H9 (cell line): ENCODE results near the gene SLC4A5. TPM values are rescaled to one million over a fixed set of nuclear protein-coding genes. Genes with fewer than 3 reads are reported as not detected.

Source experiments
- DNase-seq: peaks from one replicate; pipeline ENCODE4 v3.0.0-alpha.2; 2017
- H2AFZ ChIP-seq: one replicate; pipeline ENCODE4 v1.6.1; 2013; ENCODE audit warnings: mild to moderate bottlenecking, low read length, control low read depth, moderate library complexity
- H2AK5ac ChIP-seq: 2 replicates; pipeline ENCODE4 v1.6.1; 2013; ENCODE audit warnings: low read length, control low read depth, mixed read lengths; ENCODE audit not compliant: insufficient read length
- H2BK120ac ChIP-seq: one replicate; pipeline ENCODE4 v1.6.1; 2013; ENCODE audit warnings: low read depth, mild to moderate bottlenecking, low read length, control low read depth, inconsistent platforms; ENCODE audit not compliant: poor library complexity, severe bottlenecking
- H2BK12ac ChIP-seq: 2 replicates; pipeline ENCODE4 v1.6.1; 2013; ENCODE audit warnings: low read length, control low read depth, mixed read lengths, low read depth; ENCODE audit not compliant: insufficient read length
- H2BK15ac ChIP-seq: 2 replicates; pipeline ENCODE4 v1.6.1; 2013; ENCODE audit warnings: low read depth, low read length, control low read depth
- H2BK20ac ChIP-seq: one replicate; pipeline ENCODE4 v1.6.1; 2013; ENCODE audit warnings: low read depth, mild to moderate bottlenecking, low read length, control low read depth, inconsistent platforms; ENCODE audit not compliant: poor library complexity, severe bottlenecking
- H2BK5ac ChIP-seq: 2 replicates; pipeline ENCODE4 v1.6.1; 2013; ENCODE audit warnings: low read length, control low read depth, mixed read lengths; ENCODE audit not compliant: insufficient read length
- H3K14ac ChIP-seq: 2 replicates; pipeline ENCODE4 v1.6.1; 2013; ENCODE audit warnings: low read length, control low read depth; ENCODE audit not compliant: insufficient read depth
- H3K18ac ChIP-seq: 2 replicates; pipeline ENCODE4 v1.6.1; 2013; ENCODE audit warnings: low read depth, mild to moderate bottlenecking, mixed read lengths, low read length, control low read depth; ENCODE audit not compliant: insufficient read length
- H3K23ac ChIP-seq: 2 replicates; pipeline ENCODE4 v1.6.1; 2013; ENCODE audit warnings: low read length, control low read depth, mixed read lengths, low read depth; ENCODE audit not compliant: insufficient read length
- H3K23me2 ChIP-seq: 2 replicates; pipeline ENCODE4 v1.6.1; 2013; ENCODE audit warnings: low read depth, mild to moderate bottlenecking, mixed read lengths, low read length, control low read depth; ENCODE audit not compliant: insufficient read length, poor library complexity, severe bottlenecking
- H3K27ac ChIP-seq: 2 replicates; pipeline ENCODE4 v1.5.1; 2013; ENCODE audit warnings: low read length, control low read depth, mixed read lengths, low read depth; ENCODE audit not compliant: insufficient read length
- H3K27me3 ChIP-seq: 2 replicates; pipeline ENCODE4 v1.6.1; 2013; ENCODE audit warnings: low read length, control low read depth, inconsistent platforms; ENCODE audit not compliant: insufficient read depth
- H3K4ac ChIP-seq: 2 replicates; pipeline ENCODE4 v1.6.1; 2013; ENCODE audit warnings: low read depth, mild to moderate bottlenecking, control low read depth, inconsistent platforms, low read length, moderate library complexity
- H3K4me1 ChIP-seq: 2 replicates; pipeline ENCODE4 v1.6.1; 2013; ENCODE audit warnings: low read length, control low read depth, inconsistent platforms; ENCODE audit not compliant: insufficient read depth
- H3K4me2 ChIP-seq: 2 replicates; pipeline ENCODE4 v1.6.1; 2013; ENCODE audit warnings: low read length, control low read depth, mixed read lengths; ENCODE audit not compliant: insufficient read length, insufficient read depth
- H3K56ac ChIP-seq: 2 replicates; pipeline ENCODE4 v1.6.1; 2013; ENCODE audit warnings: low read depth, mild to moderate bottlenecking, mixed read lengths, low read length, control low read depth; ENCODE audit not compliant: insufficient read length
- H3K79me1 ChIP-seq: 2 replicates; pipeline ENCODE4 v1.6.1; 2013; ENCODE audit warnings: low read depth, mild to moderate bottlenecking, moderate library complexity, low read length, control low read depth, inconsistent platforms; ENCODE audit not compliant: insufficient read depth, poor library complexity, severe bottlenecking
- H3K79me2 ChIP-seq: 2 replicates; pipeline ENCODE4 v1.6.1; 2013; ENCODE audit warnings: low read length, control low read depth, inconsistent platforms; ENCODE audit not compliant: insufficient read depth
- H3K9ac ChIP-seq: 2 replicates; pipeline ENCODE4 v1.6.1; 2013; ENCODE audit warnings: low read length, control low read depth, mixed read lengths; ENCODE audit not compliant: insufficient read length; ENCODE audit errors: extremely low read depth
- H3K9me3 ChIP-seq: one replicate; pipeline ENCODE4 v1.6.1; 2013; ENCODE audit warnings: low read depth, low read length, inconsistent platforms; ENCODE audit not compliant: control insufficient read depth
- H3T11ph ChIP-seq: one replicate; pipeline ENCODE4 v1.6.1; 2013; ENCODE audit warnings: mild to moderate bottlenecking, low read length, control low read depth, inconsistent platforms
- H4K20me1 ChIP-seq: one replicate; pipeline ENCODE4 v1.6.1; 2013; ENCODE audit not compliant: control insufficient read depth, insufficient read length, insufficient read depth
- H4K5ac ChIP-seq: 2 replicates; pipeline ENCODE4 v1.6.1; 2013; ENCODE audit warnings: low read depth, mild to moderate bottlenecking, mixed read lengths, low read length, control low read depth; ENCODE audit not compliant: insufficient read length
- H4K8ac ChIP-seq: replicated peaks from 2 replicates; pipeline ENCODE4 v1.6.1; 2013; ENCODE audit warnings: low read length, control low read depth, mixed read lengths, low read depth; ENCODE audit not compliant: insufficient read length
- H4K91ac ChIP-seq: 2 replicates; pipeline ENCODE4 v1.6.1; 2013; ENCODE audit warnings: low read depth, mild to moderate bottlenecking, moderate library complexity, mixed read lengths, low read length, control low read depth; ENCODE audit not compliant: insufficient read length
- H3K27ac Mint-ChIP-seq, 3 experiments: 2 replicates in 2 of 3; 3 replicates in 1 of 3; pipeline ENCODE4 v1.8.0; 2020 to 2021; ENCODE audit warnings: mixed read lengths in 3 of 3, mild to moderate bottlenecking in 1 of 3, moderate library complexity in 1 of 3
- H3K27me3 Mint-ChIP-seq: 2 replicates; pipeline ENCODE4 v1.8.0; 2021; ENCODE audit warnings: low read depth, mild to moderate bottlenecking, moderate library complexity, mixed read lengths
- H3K36me3 Mint-ChIP-seq, 3 experiments: 2 replicates in 2 of 3; 3 replicates in 1 of 3; pipeline ENCODE4 v1.8.0; 2020 to 2021; ENCODE audit warnings: low read depth in 3 of 3, mixed read lengths in 3 of 3; ENCODE audit not compliant: insufficient read depth in 1 of 3
- H3K4me1 Mint-ChIP-seq, 2 experiments: 2 replicates each; pipeline ENCODE4 v1.8.0; 2020; ENCODE audit warnings: mixed read lengths in 2 of 2
- H3K4me3 Mint-ChIP-seq, 2 experiments: 2 replicates in 1 of 2; 3 replicates in 1 of 2; pipeline ENCODE4 v1.8.0; 2020 to 2021; ENCODE audit warnings: mild to moderate bottlenecking in 2 of 2, mixed read lengths in 2 of 2, moderate library complexity in 1 of 2
- H3K9me3 Mint-ChIP-seq, 2 experiments: 2 replicates in 1 of 2; 3 replicates in 1 of 2; pipeline ENCODE4 v1.8.0; 2020; ENCODE audit warnings: mild to moderate bottlenecking in 2 of 2, mixed read lengths in 2 of 2, moderate library complexity in 1 of 2
- WGBS: extraction: QIAGEN DNeasy Blood & Tissue Kit; methylation state at CpG from one replicate; pipeline ENCODE4 v1.1.7; 2013; ENCODE audit warnings: missing lambda C conversion rate, low lambda C conversion rate, mixed read lengths; ENCODE audit not compliant: insufficient read length; ENCODE audit errors: extremely low coverage; 5-methylcytosine and 5-hydroxymethylcytosine counted together
- total RNA-seq: library from RNA; stranded (reverse); gene quantifications from 2 replicates; pipeline ENCODE4 v1.2.1, GENCODE V29; 2021
- TF ChIP-seq, protein P1 (sequence below): fragments of 200-600 bp; sonication (generic); conservative IDR thresholded peaks from 3 replicates; pipeline ENCODE4 v1.8.0; 2021; ENCODE audit warnings: antibody characterized with exemption, mild to moderate bottlenecking

Gene SLC4A5
- total RNA-seq, 1 experiment from 2014 or later = 0.50 TPM

- Histone ChIP-seq H3T11ph (no peak overlapping the region), H4K20me1 (no peaks in the 10 kb centered on the region), H3K4ac (no peak overlapping the region), H3K4me2 (no peak overlapping the region), H2BK20ac (no peak overlapping the region), H3K56ac (no peak overlapping the region), H3K27ac (no peak overlapping the region), H3K18ac (no peak overlapping the region), H2AFZ (no peak overlapping the region), H3K9me3 (no peaks in the 10 kb centered on the region), H3K27me3 (no peaks in the 10 kb centered on the region), H4K5ac (no peak overlapping the region), H3K79me2 (peaks cover 26% of the 10 kb centered on the region), H4K8ac (no peak overlapping the region), H2BK15ac (no peak overlapping the region), H3K23ac (no peak overlapping the region), H2BK12ac (no peak overlapping the region), H2AK5ac (no peak overlapping the region), H3K4me1 (peaks cover 5% of the 10 kb centered on the region; the same call in 1 of the 2 replicates), H3K9ac (no peak overlapping the region), H3K79me1 (no peaks in the 10 kb centered on the region), H3K14ac (no peak overlapping the region), H4K91ac (no peak overlapping the region), H2BK120ac (no peak overlapping the region), H2BK5ac (no peak overlapping the region), H3K23me2 (peaks cover 5% of the 10 kb centered on the region)
- DNase-seq = no peak
- peaks cover 6% of the 10 kb centered on the region for H3K27me3 Mint-ChIP-seq
- H3K9me3 Mint-ChIP-seq = peaks cover 2 to 3% of the 10 kb centered on the region in 2 experiments; a peak in 4 of 5 replicates
- no CpG with 5 or more reads among the region's 4 CpGs for WGBS
- H3K4me3 Mint-ChIP-seq = peak overlapping the region in 1 of 2 experiments; percentile 18; a peak in 1 of 5 replicates
- peaks cover 25 to 36% of the 10 kb centered on the region in 2 experiments for H3K4me1 Mint-ChIP-seq
- TF ChIP-seq, protein P1, sequence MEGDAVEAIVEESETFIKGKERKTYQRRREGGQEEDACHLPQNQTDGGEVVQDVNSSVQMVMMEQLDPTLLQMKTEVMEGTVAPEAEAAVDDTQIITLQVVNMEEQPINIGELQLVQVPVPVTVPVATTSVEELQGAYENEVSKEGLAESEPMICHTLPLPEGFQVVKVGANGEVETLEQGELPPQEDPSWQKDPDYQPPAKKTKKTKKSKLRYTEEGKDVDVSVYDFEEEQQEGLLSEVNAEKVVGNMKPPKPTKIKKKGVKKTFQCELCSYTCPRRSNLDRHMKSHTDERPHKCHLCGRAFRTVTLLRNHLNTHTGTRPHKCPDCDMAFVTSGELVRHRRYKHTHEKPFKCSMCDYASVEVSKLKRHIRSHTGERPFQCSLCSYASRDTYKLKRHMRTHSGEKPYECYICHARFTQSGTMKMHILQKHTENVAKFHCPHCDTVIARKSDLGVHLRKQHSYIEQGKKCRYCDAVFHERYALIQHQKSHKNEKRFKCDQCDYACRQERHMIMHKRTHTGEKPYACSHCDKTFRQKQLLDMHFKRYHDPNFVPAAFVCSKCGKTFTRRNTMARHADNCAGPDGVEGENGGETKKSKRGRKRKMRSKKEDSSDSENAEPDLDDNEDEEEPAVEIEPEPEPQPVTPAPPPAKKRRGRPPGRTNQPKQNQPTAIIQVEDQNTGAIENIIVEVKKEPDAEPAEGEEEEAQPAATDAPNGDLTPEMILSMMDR = no peak
- H3K36me3 Mint-ChIP-seq = peaks cover 22 to 25% (median 24%) of the 10 kb centered on the region in 3 experiments
- H3K27ac Mint-ChIP-seq = no peak overlapping the region
Observed at GRCh38 chr2:74197049-74197448, 146.2 kb downstream of the SLC4A5 start.
